ENCODE results near the gene SAYSD1.

Gene SAYSD1

DNA sequence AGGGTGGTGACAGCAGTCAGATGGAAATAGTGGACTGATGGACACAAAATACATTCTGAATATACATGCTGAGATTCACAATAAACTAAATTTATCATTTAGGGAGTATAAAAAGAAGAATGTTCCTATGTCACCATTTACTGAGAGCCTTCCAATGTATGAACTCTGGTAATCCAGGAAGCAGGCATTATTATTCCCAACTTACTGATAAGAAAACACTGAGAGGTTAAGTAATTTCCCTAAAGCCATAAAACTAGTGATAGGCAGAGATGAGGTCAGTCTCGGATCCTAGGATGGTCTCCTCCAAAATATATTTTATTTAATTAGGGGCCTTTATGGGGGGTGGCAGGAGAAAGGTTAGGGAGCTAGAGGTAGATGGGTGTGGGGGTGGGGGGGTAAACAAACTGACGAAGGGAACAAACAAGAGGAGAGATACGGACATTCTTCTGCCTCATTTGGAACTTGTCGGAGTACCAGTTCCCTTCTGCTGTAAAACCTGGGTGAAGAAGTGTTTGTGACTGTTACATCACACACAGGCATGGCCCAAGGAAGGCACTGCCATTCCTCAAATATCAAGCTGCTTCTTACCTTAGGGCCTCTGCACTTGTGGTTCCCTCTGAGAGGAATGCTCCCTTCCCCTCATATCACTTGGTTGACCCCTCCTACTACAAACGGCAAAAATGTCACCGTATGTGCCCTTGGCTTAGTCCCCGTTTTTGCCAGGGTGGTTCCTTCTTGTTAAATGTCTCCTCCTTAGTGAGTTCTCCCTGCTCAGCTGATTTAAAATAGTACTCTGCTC is 6.7 kb downstream of the SAYSD1 start:
- DNase-seq, result no peak

DNA sequence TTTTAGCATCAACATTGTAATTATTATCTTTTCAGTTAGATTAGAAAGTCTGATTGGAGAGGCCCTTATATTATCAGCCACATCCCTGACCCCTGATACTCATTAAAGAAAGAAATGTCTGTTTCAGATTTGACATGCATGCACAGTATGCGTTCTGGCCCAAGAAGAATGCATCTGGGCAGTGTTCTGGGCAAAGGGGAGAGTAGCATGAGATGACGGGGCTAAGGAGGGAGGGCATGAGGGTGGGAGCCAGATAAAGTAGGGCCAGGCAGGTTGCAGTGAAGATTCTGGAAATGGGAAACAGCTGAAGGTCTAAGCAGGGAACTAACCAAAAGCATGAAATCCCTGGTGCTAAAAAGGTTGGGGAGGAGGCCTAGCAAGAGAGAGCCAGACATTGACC is 7.3 kb downstream of the SAYSD1 start:
- no peak for DNase-seq

GRCh38 chr6:39107034-39107433 is 8.0 kb downstream of the SAYSD1 start:
- no peak for DNase-seq

GRCh38 chr6:39104528-39104927 is 10.5 kb downstream of the SAYSD1 start:
- DNase-seq, result no peak

- no peak for DNase-seq
These were observed 12.2 kb downstream of the SAYSD1 start for GRCh38 chr6:39102821-39103136.

- DNase-seq, result no peak
These were observed 12.7 kb downstream of the SAYSD1 start for GRCh38 chr6:39102071-39102820.

GRCh38 chr6:39100358-39100757 is 14.6 kb downstream of the SAYSD1 start:
- DNase-seq, result no peak

DNA sequence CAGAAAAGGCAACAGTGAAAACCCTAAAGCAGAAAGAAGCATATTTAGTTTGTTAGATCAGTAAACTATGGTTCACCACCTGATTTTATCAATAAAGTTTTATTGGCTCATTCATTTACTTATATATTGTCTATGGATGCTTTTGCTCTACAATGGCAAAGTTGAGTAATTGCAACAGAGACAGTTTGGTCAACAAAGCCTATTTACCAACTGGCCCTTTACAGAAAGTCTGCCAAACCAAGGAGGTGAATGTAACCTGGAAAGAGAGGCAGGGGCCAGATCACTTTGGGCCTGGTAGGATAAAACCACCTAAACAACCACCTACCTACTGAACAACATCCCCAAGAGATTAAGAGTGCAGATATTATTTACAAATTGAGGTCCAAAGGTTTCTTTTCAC is 19.4 kb downstream of the SAYSD1 start:
- DNase-seq, result no peak

GRCh38 chr6:39093149-39093708 is 21.8 kb downstream of the SAYSD1 start:
- no peak for DNase-seq

DNA sequence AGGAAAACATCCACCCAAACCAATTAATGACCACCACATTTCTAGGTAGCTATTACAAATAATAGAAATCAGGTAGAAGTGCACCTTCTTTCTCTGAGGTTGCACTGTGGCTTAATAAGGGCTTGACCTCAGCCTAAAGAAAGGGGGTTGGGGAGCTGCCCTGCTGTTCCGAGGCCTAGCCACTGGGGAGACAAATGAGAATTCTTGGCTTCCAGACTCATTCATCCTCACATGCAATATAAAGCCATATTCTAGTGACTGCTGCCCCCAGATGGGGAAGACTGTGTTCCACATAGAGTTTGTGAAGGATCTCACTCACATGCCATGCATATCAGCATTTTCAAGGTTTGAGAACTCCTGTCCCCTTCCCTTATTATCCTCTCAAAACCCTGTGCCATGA is 22.9 kb downstream of the SAYSD1 start:
- no peak for DNase-seq

DNA sequence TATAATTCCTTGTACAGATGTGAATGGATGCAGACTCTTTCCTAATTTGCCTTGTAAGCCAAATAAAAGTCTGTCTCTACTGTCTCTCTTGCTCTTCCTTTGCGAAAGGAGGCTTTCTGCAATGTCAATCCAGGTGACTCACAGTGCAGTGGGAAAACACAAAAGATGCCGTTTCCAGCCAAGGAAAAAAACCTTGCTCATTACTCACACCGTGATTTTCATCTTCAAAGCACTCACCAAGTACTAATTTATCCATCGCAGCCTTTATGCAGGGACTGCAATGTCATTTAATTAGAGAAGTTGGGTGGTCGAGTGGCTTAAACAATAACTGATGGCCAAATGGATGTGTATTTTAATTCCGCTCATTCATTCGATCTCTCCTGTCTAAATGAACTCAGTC is 23.8 kb downstream of the SAYSD1 start:
- no peak for DNase-seq

DNA sequence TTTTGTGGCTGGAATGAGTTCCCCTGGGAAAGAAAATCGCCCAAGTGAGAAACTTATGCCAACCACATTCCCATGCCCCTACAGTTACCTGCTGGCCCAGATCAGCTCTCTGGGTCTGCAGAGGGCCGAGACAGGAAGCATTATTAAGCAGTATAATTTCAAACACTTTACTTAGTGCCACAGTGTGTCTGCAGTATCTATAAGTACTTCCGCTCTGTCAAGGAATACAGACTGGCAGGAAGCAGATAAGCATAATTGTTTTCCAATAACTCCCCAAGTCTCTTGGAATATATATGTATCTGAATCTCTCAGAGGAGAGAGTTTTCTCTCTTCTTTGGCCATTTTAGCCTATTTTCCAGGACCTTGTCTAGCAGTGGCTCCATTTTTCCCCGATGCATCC is 24.9 kb downstream of the SAYSD1 start:
- DNase-seq, result no peak

- peak in 4 of 14 donors; percentile 14 to 32 (median 24) for DNase-seq
These were observed 26.7 kb downstream of the SAYSD1 start for GRCh38 chr6:39088331-39088730.

- DNase-seq, result no peak
These were observed 27.8 kb downstream of the SAYSD1 start for GRCh38 chr6:39087197-39087596.

GRCh38 chr6:39086711-39087110 is 28.3 kb downstream of the SAYSD1 start:
- DNase-seq, result no peak

- no peak for DNase-seq
These were observed 28.7 kb downstream of the SAYSD1 start for GRCh38 chr6:39086294-39086693.

DNA sequence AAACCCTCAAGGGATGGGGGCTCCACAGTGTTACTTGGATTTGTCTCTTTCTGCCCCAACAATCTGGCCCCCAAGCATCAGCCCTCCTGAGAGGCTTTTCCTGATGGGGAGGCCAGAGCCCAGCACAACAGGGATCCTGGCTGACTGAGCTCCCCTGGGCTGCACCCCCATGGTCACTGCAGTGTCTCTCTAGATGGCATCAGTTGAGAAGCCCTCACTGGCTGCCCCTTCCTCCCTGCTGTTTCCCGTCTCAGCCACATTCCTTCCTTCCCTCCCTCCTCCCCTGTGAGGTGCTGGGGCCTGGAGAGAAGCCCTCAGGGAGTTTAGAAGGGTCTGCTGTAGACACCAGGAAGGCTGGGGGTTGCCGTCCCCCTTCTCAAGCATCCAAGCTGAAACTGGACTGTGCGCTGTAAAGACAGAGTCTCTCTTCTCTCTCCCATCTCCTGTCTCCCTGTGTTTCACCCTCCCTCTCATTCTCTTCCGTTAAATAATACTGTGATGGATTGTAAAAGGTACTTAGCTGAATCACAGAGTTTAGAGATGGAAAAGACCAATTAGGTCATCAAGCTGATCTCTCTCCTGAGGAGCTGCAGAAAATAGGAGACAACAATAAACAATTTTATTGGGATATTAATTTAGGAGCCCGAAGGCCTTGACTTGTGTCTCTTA is 29.7 kb downstream of the SAYSD1 start:
- no peak for DNase-seq

DNA sequence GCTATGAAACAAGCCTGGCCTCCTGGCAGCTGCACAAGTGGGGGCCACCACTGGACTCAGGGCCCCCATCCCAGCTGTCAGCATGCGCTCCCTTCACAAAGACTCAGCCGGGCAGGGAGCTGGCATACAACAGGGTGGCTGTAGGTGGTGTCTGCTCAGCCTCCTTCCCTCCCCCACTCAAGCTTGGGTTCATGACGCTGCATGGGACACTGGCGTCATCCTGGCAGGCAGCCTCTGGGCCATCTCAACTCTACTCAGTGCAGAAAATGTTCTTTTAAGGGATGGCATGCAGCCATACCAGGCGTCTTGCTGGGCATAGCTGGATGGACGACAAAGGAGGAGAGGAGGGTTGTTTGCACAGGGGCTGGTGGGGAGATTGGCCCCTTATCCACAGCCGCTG is 30.5 kb downstream of the SAYSD1 start:
- DNase-seq, result peak in 8 of 14 donors; percentile 2 to 42 (median 19)

- no peak for DNase-seq
These were observed 31.8 kb downstream of the SAYSD1 start for GRCh38 chr6:39083231-39083634.

GRCh38 chr6:39082310-39082709 is 32.7 kb downstream of the SAYSD1 start:
- no peak for DNase-seq

DNA sequence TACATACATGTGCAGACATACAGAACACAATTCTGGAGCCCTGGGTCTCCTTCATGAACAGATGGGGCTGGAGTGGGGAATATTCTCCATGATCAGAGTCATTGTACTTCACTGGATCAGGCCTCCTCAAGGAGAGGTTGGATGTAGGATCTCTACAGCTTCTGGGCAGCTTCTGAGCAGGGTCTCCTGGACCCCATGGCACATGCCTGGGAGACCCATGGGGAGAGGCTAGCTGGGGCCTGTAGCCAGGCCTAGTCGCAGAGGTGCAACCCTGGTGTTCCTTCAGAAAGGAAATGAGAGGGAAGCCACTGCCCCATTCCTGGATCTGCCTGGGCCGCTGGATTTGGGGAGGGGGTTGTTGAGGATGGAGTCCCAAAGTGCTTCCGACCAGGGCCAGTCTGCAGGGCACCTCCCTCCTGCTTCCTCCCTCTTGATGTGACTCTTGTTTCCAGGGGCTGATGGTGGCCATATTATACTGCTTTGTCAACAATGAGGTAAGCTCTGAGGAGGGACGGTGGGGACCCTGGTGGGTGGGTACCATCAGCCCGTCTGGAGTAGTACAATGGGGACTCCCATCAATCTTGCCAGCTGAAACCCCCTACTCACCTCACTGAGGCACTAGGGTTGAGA is 34.6 kb downstream of the SAYSD1 start:
- no peak for DNase-seq

- DNase-seq, result no peak
These were observed 35.5 kb downstream of the SAYSD1 start for GRCh38 chr6:39079197-39080125.
